Measurements from ENCODE around the gene KLK5.
"Not testable (repeated sequence)": the region's sequence is repeated elsewhere in the genome, so short reads cannot be mapped to it uniquely, and the experiment has no call there.

The KLK5 gene

GRCh38 chr19:50921426-50922316, 31.2 kb downstream of the KLK5 start:
- no peak for DNase-seq

- DNase-seq = no peak
These were observed 36.8 kb downstream of the KLK5 start for GRCh38 chr19:50916069-50916468.

- peak; percentile 30 to 31 for DNase-seq
These were observed 39.8 kb downstream of the KLK5 start for GRCh38 chr19:50912727-50913716.

- no peak for DNase-seq
These were observed 40.7 kb downstream of the KLK5 start for GRCh38 chr19:50912102-50912599.

- DNase-seq = no peak
These were observed 41.4 kb downstream of the KLK5 start, which contains the start of gene KLK4 for GRCh38 chr19:50911206-50912101. Gene KLK4 (minus strand): TSS chr19:50911395. CDS start chr19:50910738, 657 bp downstream.

- no peak for DNase-seq
These were observed 42.1 kb downstream of the KLK5 start for GRCh38 chr19:50910722-50911121.

- DNase-seq = peak; percentile 30 to 61
These were observed 43.4 kb downstream of the KLK5 start for GRCh38 chr19:50909240-50910070.

- DNase-seq = no peak
These were observed 44.5 kb downstream of the KLK5 start for GRCh38 chr19:50908336-50908735.

GRCh38 chr19:50906217-50906616, 46.6 kb downstream of the KLK5 start:
- peak; percentile 50 to 65 for DNase-seq

- no peak for DNase-seq
These were observed 50.2 kb downstream of the KLK5 start for GRCh38 chr19:50902640-50903039.

- no peak for DNase-seq
These were observed 53.3 kb downstream of the KLK5 start for GRCh38 chr19:50899569-50899968.

- DNase-seq = no peak
These were observed 54.8 kb downstream of the KLK5 start for GRCh38 chr19:50898018-50898417.

GRCh38 chr19:50897612-50898011, 55.2 kb downstream of the KLK5 start:
- no peak for DNase-seq

- no peak for DNase-seq
These were observed 55.6 kb downstream of the KLK5 start for GRCh38 chr19:50897191-50897607.

- DNase-seq = peak in 1 of 2 donors; percentile 8
These were observed 56.1 kb downstream of the KLK5 start for GRCh38 chr19:50896591-50897190.

GRCh38 chr19:50896089-50896590, 56.7 kb downstream of the KLK5 start:
- not testable (repeated sequence) for DNase-seq

- DNase-seq = no peak
These were observed 58.1 kb downstream of the KLK5 start for GRCh38 chr19:50894478-50895356.

Measured in stimulated activated CD4-positive, alpha-beta T cell treated with anti-CD3 and anti-CD28 coated beads, Interleukin-2, amount 100 ng/mL, for 24 hours (primary cell).